Measurements from ENCODE around the gene ZDHHC14. TPM values are rescaled to one million over a fixed set of nuclear protein-coding genes. Genes with fewer than 3 reads are reported as not detected.

The ZDHHC14 gene
- polyA plus RNA-seq, 2 of the 4 experiments (the other 2 are of a cell fraction), result 2.2 to 2.8 TPM

- H3K27ac ChIP-seq, result no peak overlapping the region
- 86% methylated on average over 6 of the region's 7 CpGs for WGBS (ENCODE audit: missing lambda C conversion rate)
Measured at GRCh38 chr6:157675831-157676230, 294.8 kb downstream of the ZDHHC14 start.

GRCh38 chr6:157676241-157676640 lies 295.3 kb downstream of the ZDHHC14 start:
- H3K4me1 ChIP-seq, result no peaks in the 10 kb centered on the region
- ChIA-PET POLR2A (no interaction called here), CTCF (interaction anchor here (0.6 to 6.4 kb wide), 3 partner anchors 8 to 891 kb away, joined by 3 to 48 read pairs (median 3); no protein-coding TSS in a partner anchor)
- DNase-seq (ENCODE audit: low read depth in 1 of 2, low spot score in 1 of 2) (no peak), ATAC-seq (no peak), FAIRE-seq (no peak)
- no peak overlapping the region for H3K27ac ChIP-seq
- H3K4me3 ChIP-seq, result no peak overlapping the region
- no CpG with 5 or more reads among the region's 7 CpGs for WGBS (ENCODE audit: missing lambda C conversion rate)
- H3K4me2 ChIP-seq, result no peak overlapping the region
- TF ChIP-seq CTCF (IDR thresholded peaks at IDR 0.05), result no peak
- H3K9me3 ChIP-seq, result no peaks in the 10 kb centered on the region

More at GRCh38 chr6:157675831-157676230, 294.8 kb downstream of the ZDHHC14 start:
- Histone ChIP-seq H3K4me2 (no peak overlapping the region), H3K9me3 (no peaks in the 10 kb centered on the region), H3K4me3 (no peak overlapping the region), H3K4me1 (no peaks in the 10 kb centered on the region)
- ChIA-PET CTCF (interaction anchor here (0.6 to 6.4 kb wide), 3 partner anchors 8 to 890 kb away, joined by 3 to 48 read pairs (median 3); no protein-coding TSS in a partner anchor), POLR2A (no interaction called here)
- ATAC-seq (no peak), FAIRE-seq (no peak), DNase-seq (ENCODE audit: low read depth in 1 of 2, low spot score in 1 of 2) (no peak)
- no peak for TF ChIP-seq JUNB (IDR thresholded peaks at IDR 0.05)
- no peak for TF ChIP-seq ZNF302 (CRISPR knock-in tag; IDR thresholded peaks at IDR 0.05)
- no peak for TF ChIP-seq HOXA7 (CRISPR knock-in tag; IDR thresholded peaks at IDR 0.05)
- no peak for TF ChIP-seq HOXB5 (CRISPR knock-in tag; IDR thresholded peaks at IDR 0.05)
- no peak for TF ChIP-seq NPAS2 (CRISPR knock-in tag; IDR thresholded peaks at IDR 0.05; ENCODE audit: borderline replicate concordance)
- no peak for TF ChIP-seq POLR2A (IDR thresholded peaks at IDR 0.05; ENCODE audit: low read length)
- no peak for TF ChIP-seq TP53 (CRISPR knock-in tag; IDR thresholded peaks at IDR 0.05)
- TF ChIP-seq RCOR1 (IDR thresholded peaks at IDR 0.05; ENCODE audit: low read depth, low read length), result no peak
- TF ChIP-seq FOXS1 (CRISPR knock-in tag; IDR thresholded peaks at IDR 0.05), result no peak
- no peak for TF ChIP-seq PBX3 (IDR thresholded peaks at IDR 0.05)
- TF ChIP-seq TFCP2L1 (CRISPR knock-in tag; IDR thresholded peaks at IDR 0.05), result no peak
- no peak for TF ChIP-seq E2F6 (IDR thresholded peaks at IDR 0.05; ENCODE audit: borderline replicate concordance, low read depth)
- TF ChIP-seq NFE2L2 (conservative IDR thresholded peaks at IDR 0.05; ENCODE audit: low read length), result no peak

GRCh38 chr6:157677235-157677634 lies 296.2 kb downstream of the ZDHHC14 start:
- DNase-seq (ENCODE audit: low read depth in 1 of 2, low spot score in 1 of 2) (no peak), FAIRE-seq (no peak), ATAC-seq (no peak)
- TF ChIP-seq ZC3H11A (IDR thresholded peaks at IDR 0.05) (no peak), MAZ (IDR thresholded peaks at IDR 0.05; ENCODE audit: borderline replicate concordance, low read depth, low read length) (no peak), NPAS2 (CRISPR knock-in tag; IDR thresholded peaks at IDR 0.05; ENCODE audit: borderline replicate concordance) (no peak), ELK1 (IDR thresholded peaks at IDR 0.05; ENCODE audit: low read depth, low read length) (no peak), EHMT2 (IDR thresholded peaks at IDR 0.05; ENCODE audit: low read depth) (no peak), REST (IDR thresholded peaks at IDR 0.05) (peak; percentile 70), HOXA7 (CRISPR knock-in tag; IDR thresholded peaks at IDR 0.05) (no peak), RNF2 (IDR thresholded peaks at IDR 0.05; ENCODE audit: borderline replicate concordance, low read depth) (no peak)
- no peaks in the 10 kb centered on the region for H3K9me3 ChIP-seq
- H3K4me1 ChIP-seq, result no peaks in the 10 kb centered on the region
- ChIA-PET CTCF (interaction anchor here (6.4 kb wide), 1 partner anchor 9 kb away, joined by 48 read pairs; no protein-coding TSS in a partner anchor), POLR2A (no interaction called here)
- H3K4me3 ChIP-seq, result no peak overlapping the region
- WGBS (ENCODE audit: missing lambda C conversion rate), result 63% methylated on average over 4 of the region's 4 CpGs
- no peak overlapping the region for H3K27ac ChIP-seq
- no peak overlapping the region for H3K4me2 ChIP-seq

All from A549 (cell line).